HFFc6 (cell line): ENCODE measurements around the gene IFIT1. TPM values are rescaled to one million over a fixed set of nuclear protein-coding genes. Genes with fewer than 3 reads are reported as not detected.

Source experiments
- DNase-seq: peaks from one replicate; pipeline ENCODE4 v3.0.0-alpha.2; 2018
- H3K27ac Mint-ChIP-seq: 2 replicates; pipeline ENCODE4 v1.8.0; 2020; ENCODE audit warnings: mild to moderate bottlenecking, mixed read lengths
- H3K27me3 Mint-ChIP-seq: 2 replicates; pipeline ENCODE4 v1.8.0; 2021; ENCODE audit warnings: mild to moderate bottlenecking, moderate library complexity, mixed read lengths; ENCODE audit not compliant: insufficient read depth
- H3K36me3 Mint-ChIP-seq: 2 replicates; pipeline ENCODE4 v1.8.0; 2021; ENCODE audit warnings: low read depth, mixed read lengths
- H3K4me1 Mint-ChIP-seq: 2 replicates; pipeline ENCODE4 v1.8.0; 2020; ENCODE audit warnings: low read depth, mixed read lengths
- H3K4me3 Mint-ChIP-seq: 2 replicates; pipeline ENCODE4 v1.8.0; 2020; ENCODE audit warnings: mild to moderate bottlenecking, moderate library complexity, mixed read lengths
- H3K9me3 Mint-ChIP-seq: 2 replicates; pipeline ENCODE4 v1.8.0; 2020; ENCODE audit warnings: mild to moderate bottlenecking, mixed read lengths
- CTCF ChIP-seq: fragments of 200-600 bp; sonication (generic); IDR thresholded peaks from 2 replicates; pipeline ENCODE4 v1.5.0; 2021; ENCODE audit warnings: antibody characterized with exemption, mild to moderate bottlenecking
- total RNA-seq, 6 experiments: library from RNA; stranded (reverse); fragmentation: NEBNext Ultra II Directional; extraction: Animal tissue kit (Norgen Biotek cat#: 25700); gene quantifications; 2 replicates in 1 of 6; 3 replicates in 5 of 6; pipeline ENCODE4 v1.2.3, GENCODE V29; 2021

Gene IFIT1
- total RNA-seq, 6 experiments from 2014 or later: 35.7 to 52.5 (median 49.1) TPM

DNA sequence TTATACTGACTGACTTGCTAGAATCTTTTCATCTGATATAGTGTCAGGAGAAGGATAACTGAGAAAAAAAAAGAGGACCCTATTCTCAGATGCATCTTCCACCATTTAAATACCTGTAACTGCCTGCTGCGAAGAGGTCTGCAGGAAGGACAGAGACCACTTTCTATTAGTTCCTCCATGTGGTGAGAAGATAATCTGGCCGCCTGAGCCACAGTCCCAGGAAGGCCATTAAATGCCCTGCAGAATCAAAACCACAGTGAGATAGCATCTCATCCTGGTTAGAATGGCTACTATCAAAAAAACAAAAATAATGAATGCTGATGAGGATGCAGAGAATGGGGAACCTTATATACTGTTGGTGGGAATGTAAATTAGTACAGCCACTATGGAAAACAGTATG lies 34.4 kb upstream of the IFIT1 start:
- no peak for TF ChIP-seq CTCF
- no peak overlapping the region for H3K27ac Mint-ChIP-seq
- no peak for DNase-seq
- H3K4me3 Mint-ChIP-seq: no peak overlapping the region
- no peaks in the 10 kb centered on the region for H3K27me3 Mint-ChIP-seq
- peaks cover 64% of the 10 kb centered on the region for H3K4me1 Mint-ChIP-seq
- H3K9me3 Mint-ChIP-seq: no peaks in the 10 kb centered on the region; the same call in 1 of the 2 replicates
- H3K36me3 Mint-ChIP-seq: peaks cover 9% of the 10 kb centered on the region

DNA sequence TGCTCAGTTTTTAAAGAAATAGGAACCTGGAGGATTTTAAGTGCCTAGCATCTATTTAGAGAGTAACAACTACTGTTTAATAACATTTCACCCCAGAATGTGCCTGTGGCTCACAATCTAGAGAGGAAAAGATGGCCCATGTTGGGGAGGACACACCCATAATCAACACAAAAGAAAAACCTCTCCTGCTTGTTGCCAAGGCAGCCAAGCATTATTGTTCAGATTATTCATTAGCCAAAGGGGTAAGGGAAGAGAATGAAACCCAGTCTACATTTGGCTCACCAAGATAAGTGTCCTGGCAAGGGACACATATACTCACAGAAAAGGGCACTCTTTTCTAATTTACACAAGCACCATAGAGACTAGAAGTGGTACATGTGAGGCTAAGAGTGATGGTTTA lies 32.3 kb upstream of the IFIT1 start:
- Mint-ChIP-seq H3K9me3 (no peaks in the 10 kb centered on the region), H3K36me3 (no peaks in the 10 kb centered on the region), H3K4me3 (no peak overlapping the region), H3K27ac (no peak overlapping the region), H3K4me1 (peaks cover 49% of the 10 kb centered on the region), H3K27me3 (peaks cover 2% of the 10 kb centered on the region; the same call in 1 of the 2 replicates)
- no peak for TF ChIP-seq CTCF
- no peak for DNase-seq

DNA sequence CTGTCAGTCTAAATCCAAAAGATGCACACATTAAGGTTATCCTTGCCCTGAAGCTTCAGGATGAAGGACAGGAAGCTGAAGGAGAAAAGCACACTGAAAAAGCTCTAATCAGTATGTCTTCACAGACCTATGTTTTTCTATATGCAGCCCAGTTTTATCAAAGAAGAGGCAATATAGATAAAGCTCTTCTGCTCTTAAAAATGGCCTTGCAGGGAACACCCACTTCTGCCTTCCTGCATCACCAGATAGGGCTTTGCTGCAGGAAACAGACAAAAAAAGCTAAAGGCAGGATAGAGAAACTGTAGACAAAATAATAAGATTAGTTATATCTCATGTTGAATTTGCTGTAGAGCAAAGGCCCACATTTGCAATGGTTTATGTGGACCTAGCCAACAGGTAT lies 29.5 kb upstream of the IFIT1 start:
- peaks cover 29% of the 10 kb centered on the region for H3K4me1 Mint-ChIP-seq

DNA sequence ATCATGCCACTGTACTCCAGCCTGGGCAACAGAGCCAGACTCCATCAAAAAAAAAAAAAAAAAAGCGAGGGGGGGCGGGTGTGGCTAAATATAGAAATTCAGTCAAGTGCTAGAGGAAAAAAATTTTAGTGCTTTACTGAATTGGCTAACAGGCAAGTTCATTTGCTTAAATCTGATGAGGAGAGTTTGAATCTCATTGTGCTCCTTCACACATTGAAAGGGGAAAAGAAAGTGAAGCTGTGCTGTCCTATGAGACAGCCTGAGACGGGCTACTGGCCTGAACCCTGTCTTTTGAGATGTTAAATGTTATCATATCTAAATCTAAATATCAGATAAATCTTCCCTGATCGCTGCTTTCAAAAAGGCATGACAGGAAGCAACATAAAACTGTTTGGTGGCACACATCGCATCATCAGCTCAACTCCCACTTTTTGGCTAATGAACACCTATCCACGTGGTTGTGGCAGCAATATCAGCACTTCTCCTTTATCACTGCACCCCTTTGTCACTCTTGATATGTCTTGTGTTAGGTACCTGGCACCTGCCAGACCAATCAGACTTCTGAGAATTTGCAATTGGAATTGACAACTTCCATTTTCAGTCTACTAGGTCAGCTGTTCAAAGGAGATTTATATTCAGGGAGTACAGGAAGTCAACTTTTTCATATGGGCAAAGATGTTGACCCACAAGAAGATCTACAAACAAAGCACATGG lies 28.5 kb upstream of the IFIT1 start:
- no peak for DNase-seq
- peaks cover 36% of the 10 kb centered on the region for H3K4me1 Mint-ChIP-seq
- H3K4me3 Mint-ChIP-seq: no peak overlapping the region
- TF ChIP-seq CTCF: no peak
- H3K27ac Mint-ChIP-seq: no peak overlapping the region
- peaks cover 2% of the 10 kb centered on the region; the same call in 1 of the 2 replicates for H3K27me3 Mint-ChIP-seq
- H3K36me3 Mint-ChIP-seq: no peaks in the 10 kb centered on the region
- H3K9me3 Mint-ChIP-seq: peaks cover 6% of the 10 kb centered on the region; the same call in 1 of the 2 replicates

More for the DNA sequence above, 29.5 kb upstream of the IFIT1 start:
- H3K9me3 Mint-ChIP-seq: peaks cover 6% of the 10 kb centered on the region; the same call in 1 of the 2 replicates
- TF ChIP-seq CTCF: no peak
- no peak overlapping the region for H3K4me3 Mint-ChIP-seq
- no peak for DNase-seq
- H3K27me3 Mint-ChIP-seq: peaks cover 2% of the 10 kb centered on the region; the same call in 1 of the 2 replicates
- H3K27ac Mint-ChIP-seq: no peak overlapping the region
- H3K36me3 Mint-ChIP-seq: no peaks in the 10 kb centered on the region

GRCh38 chr10:89364531-89364930 lies 27.9 kb upstream of the IFIT1 start:
- Mint-ChIP-seq H3K27me3 (peaks cover 2% of the 10 kb centered on the region; the same call in 1 of the 2 replicates), H3K4me1 (peaks cover 42% of the 10 kb centered on the region), H3K36me3 (no peaks in the 10 kb centered on the region), H3K4me3 (no peak overlapping the region), H3K9me3 (peaks cover 6% of the 10 kb centered on the region; the same call in 1 of the 2 replicates), H3K27ac (no peak overlapping the region)
- DNase-seq: no peak
- no peak for TF ChIP-seq CTCF
